GM12878 (cell line): ENCODE measurements around the gene TMEM44. TPM values are rescaled to one million over a fixed set of nuclear protein-coding genes. Genes with fewer than 3 reads are reported as not detected.

Experiments
- ATAC-seq: fragments of 200-7000 bp; cut with Tn5 transposase; 3 replicates; pipeline ENCODE4 v1.9.1; 2020; ENCODE audit warnings: mild to moderate bottlenecking, moderate library complexity
- BruUV-seq: library from RNA; stranded (reverse); fragments of 400-500 nt; replicated peaks from 2 replicates; lab custom pipeline; 2021; lab: Mats Ljungman, UMichigan
- CTCF ChIA-PET: fragments of 300-600 bp; sonication (Branson Sonifier 250); formaldehyde crosslinking; extraction: SDS; loops from one replicate; lab custom pipeline; 2021; ENCODE audit warnings: inconsistent platforms; lab: Yijun Ruan, JAX
- POLR2A ChIA-PET: fragments of 350-600 bp; formaldehyde crosslinking; extraction: SDS; loops from one replicate; lab custom pipeline; 2021; ENCODE audit warnings: inconsistent platforms; lab: Charles Lee
- RAD21 ChIA-PET: fragments of 300-600 bp; sonication (Branson Sonifier 250); formaldehyde crosslinking; loops from one replicate; lab custom pipeline; 2023; ENCODE audit warnings: antibody characterized with exemption; ENCODE audit not compliant: unreplicated experiment; lab: Charles Lee
- SMC1A ChIA-PET: fragments of 300-600 bp; sonication (Branson Sonifier 250); formaldehyde crosslinking; loops from one replicate; lab custom pipeline; 2023; ENCODE audit not compliant: unreplicated experiment, uncharacterized antibody; lab: Charles Lee
- DNase-seq: peaks from one replicate; pipeline ENCODE4 v3.0.0-alpha.2; 2011; ENCODE audit warnings: low read depth, low spot score
- FAIRE-seq: peaks from 3 replicates; lab custom pipeline; 2011; peaks lifted over from hg19 to GRCh38; lab: Jason Lieb, UNC
- H2AFZ ChIP-seq: 2 replicates; pipeline ENCODE4 v1.6.0; 2011; ENCODE audit warnings: low read depth, low read length, control low read depth; ENCODE audit not compliant: control insufficient read depth
- H3K27ac ChIP-seq: 2 replicates; pipeline ENCODE4 v1.5.1; 2011; ENCODE audit warnings: control low read depth; ENCODE audit not compliant: control insufficient read depth, insufficient read depth
- H3K27me3 ChIP-seq, 2 experiments: replicated peaks in 1 of 2; 2 replicates each; pipeline versions ENCODE4 v1.6.0 to v1.6.1; 2011; ENCODE audit warnings: low read length in 1 of 2; ENCODE audit not compliant: control insufficient read depth in 2 of 2, insufficient read depth in 2 of 2
- H3K36me3 ChIP-seq, 2 experiments: 2 replicates each; pipeline ENCODE4 v1.5.1; 2011; ENCODE audit warnings: low read length in 1 of 2; ENCODE audit not compliant: control insufficient read depth in 2 of 2, insufficient read depth in 2 of 2
- H3K4me1 ChIP-seq: 2 replicates; pipeline ENCODE4 v1.6.1; 2011; ENCODE audit warnings: mild to moderate bottlenecking, low read length, moderate library complexity, mixed read lengths; ENCODE audit not compliant: control insufficient read depth, insufficient read depth
- H3K4me2 ChIP-seq: 2 replicates; pipeline ENCODE4 v1.6.0; 2011; ENCODE audit warnings: control low read depth; ENCODE audit not compliant: control insufficient read depth, insufficient read depth
- H3K4me3 ChIP-seq: fragments of 200-600 bp; sonication (generic); 2 replicates; pipeline ENCODE4 v1.5.1; 2016
- H3K79me2 ChIP-seq: 2 replicates; pipeline ENCODE4 v1.6.0; 2011; ENCODE audit warnings: low read length; ENCODE audit not compliant: control insufficient read depth, insufficient read depth
- H3K9ac ChIP-seq: 2 replicates; pipeline ENCODE4 v1.8.0; 2011; ENCODE audit warnings: low read length, control low read depth, mixed read lengths; ENCODE audit not compliant: control insufficient read depth, insufficient read depth
- H3K9me3 ChIP-seq: replicated peaks from 3 replicates; pipeline ENCODE4 v1.5.1; 2011; ENCODE audit warnings: mild to moderate bottlenecking, low read length; ENCODE audit not compliant: control insufficient read depth, insufficient read depth
- H4K20me1 ChIP-seq: 2 replicates; pipeline ENCODE4 v1.6.0; 2011; ENCODE audit not compliant: control insufficient read depth, insufficient read depth
- CBX3 ChIP-seq: fragments of 200-600 bp; sonication (generic); IDR thresholded peaks from 2 replicates; pipeline ENCODE4 v1.6.1; 2016; ENCODE audit warnings: low read depth, borderline replicate concordance
- CHD1 ChIP-seq: IDR thresholded peaks from 2 replicates; pipeline ENCODE4 v1.6.1; 2012; ENCODE audit warnings: low read depth, low read length, improper control_type of control experiment
- CREB1 ChIP-seq: IDR thresholded peaks from 2 replicates; pipeline ENCODE4 v1.6.1; 2012; ENCODE audit warnings: low read depth, mild to moderate bottlenecking, inconsistent platforms
- CREM ChIP-seq: IDR thresholded peaks from 2 replicates; pipeline ENCODE4 v1.6.1; 2014; ENCODE audit warnings: antibody characterized with exemption, low read depth
- EP300 ChIP-seq, 2 experiments: fragments of 150-350 bp in 1 of 2; IDR thresholded peaks; 2 replicates each; pipeline ENCODE4 v1.6.1; 2011 to 2012; ENCODE audit warnings: low read depth in 2 of 2, low read length in 2 of 2, borderline replicate concordance in 1 of 2, improper control_type of control experiment in 1 of 2, inconsistent platforms in 1 of 2; ENCODE audit not compliant: control insufficient read depth in 1 of 2
- FOXK2 ChIP-seq: fragments of 450-650 bp; IDR thresholded peaks from 2 replicates; pipeline ENCODE4 v1.6.1; 2017; ENCODE audit warnings: mild to moderate bottlenecking, moderate library complexity
- KAT2A ChIP-seq: conservative IDR thresholded peaks from 2 replicates; pipeline ENCODE4 v1.6.1; 2011; ENCODE audit warnings: low read depth, low read length; ENCODE audit not compliant: control insufficient read depth
- KDM1A ChIP-seq: fragments of 200-600 bp; sonication (generic); IDR thresholded peaks from 2 replicates; pipeline ENCODE4 v1.6.1; 2016; ENCODE audit warnings: borderline replicate concordance
- PAX8 ChIP-seq: fragments of 450-650 bp; IDR thresholded peaks from 2 replicates; pipeline ENCODE4 v1.6.1; 2017; ENCODE audit warnings: mild to moderate bottlenecking, moderate library complexity
- RFX5 ChIP-seq: IDR thresholded peaks from 2 replicates; pipeline ENCODE4 v1.6.1; 2011; ENCODE audit warnings: low read depth, low read length, improper control_type of control experiment
- SMARCA5 ChIP-seq: fragments of 450-650 bp; IDR thresholded peaks from 2 replicates; pipeline ENCODE4 v1.6.1; 2017; ENCODE audit warnings: mild to moderate bottlenecking
- SREBF1 ChIP-seq: IDR thresholded peaks from 2 replicates; pipeline ENCODE4 v1.6.1; 2012; ENCODE audit warnings: mild to moderate bottlenecking, low read length
- WGBS: methylation state at CpG from one replicate; pipeline ENCODE4 v1.1.6; 2016; ENCODE audit warnings: low lambda C conversion rate; ENCODE audit not compliant: insufficient replicate concordance, insufficient coverage; ENCODE audit errors: missing lambda C conversion rate; 5-methylcytosine and 5-hydroxymethylcytosine counted together
- in situ Hi-C: fragments of 300-500 bp; cut with MboI; formaldehyde crosslinking; loops from 9 replicates; pipeline ENCODE4 v1.14.3; 2018; ENCODE audit warnings: mixed read lengths
- intact Hi-C: fragments of 100-400 bp; cut with micrococcal nuclease; formaldehyde crosslinking; loops from one replicate; pipeline ENCODE4 v1.14.2; 2022; ENCODE audit not compliant: unreplicated experiment
- polyA plus RNA-seq, 11 experiments: library from polyadenylated mRNA; depleted of rRNA in 4 of 11; unstranded in 6 of 11; stranded (reverse) in 5 of 11; fragments of >200 nt; fragmentation: Nextera tagmentation in 4 of 11; fragmentation: Illumina TruSeq in 1 of 11; extraction: Ambion mirVana in 4 of 11; extraction: Trizol in 1 of 11; gene quantifications; 1 replicate in 1 of 11; 2 replicates in 10 of 11; pipeline versions ENCODE4 v1.2.1 to v1.2.3, GENCODE V29; 2011 to 2016; ENCODE audit warnings: inconsistent platforms in 2 of 11, missing spikeins in 2 of 11, low read depth in 1 of 11
- total RNA-seq, 4 experiments: library from RNA; depleted of rRNA in 3 of 4; stranded (reverse); fragments of >200 nt in 3 of 4; fragmentation: Illumina TruSeq in 1 of 4; extraction: Trizol in 1 of 4; gene quantifications; 2 replicates each; pipeline versions ENCODE4 v1.2.1 to v1.2.3, GENCODE V29; 2013 to 2021
- TF ChIP-seq, protein P1 (sequence below): fragments of 450-650 bp; IDR thresholded peaks from 2 replicates; pipeline ENCODE4 v1.6.1; 2017; ENCODE audit warnings: mild to moderate bottlenecking, low read depth, inconsistent platforms; ENCODE audit not compliant: poor library complexity, severe bottlenecking
- TF ChIP-seq, protein P2 (sequence below): fragments of 450-650 bp; IDR thresholded peaks from 2 replicates; pipeline ENCODE4 v1.6.1; 2017; ENCODE audit warnings: mild to moderate bottlenecking

The TMEM44 gene
- total and polyA plus RNA-seq, 10 of the 15 experiments (the other 5 are each of a cell fraction or from before 2014, with no cell fraction given), result 0.57 to 8.3 (median 3.6) TPM

DNA sequence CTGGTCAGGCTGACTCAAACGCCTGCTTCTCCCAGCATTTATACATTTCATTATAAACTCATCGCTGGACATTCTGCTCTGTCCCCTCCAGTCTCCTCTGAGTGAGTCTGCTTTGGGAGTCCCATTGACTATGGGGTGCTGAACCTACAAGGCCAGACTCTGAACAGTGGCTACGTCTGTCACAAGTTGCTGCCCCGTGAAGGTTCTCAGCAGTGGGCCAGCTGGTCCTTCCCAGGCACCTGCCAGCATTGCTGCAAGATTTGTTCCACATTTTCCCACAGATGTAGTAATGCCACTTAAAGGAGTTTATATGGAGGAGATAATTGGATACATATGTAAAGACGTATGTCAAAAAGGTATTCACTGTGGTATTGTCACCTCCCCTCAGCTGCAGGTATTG lies 73.7 kb downstream of the TMEM44 start:
- FAIRE-seq, result no peak
- ChIA-PET RAD21 (no interaction called here), POLR2A (no interaction called here), SMC1A (no interaction called here), CTCF (interaction anchor here (0.6 kb wide), 1 partner anchor 416 kb away, joined by 3 read pairs; no protein-coding TSS in a partner anchor)
- Histone ChIP-seq H3K4me2 (no peak overlapping the region), H3K27me3 (no peaks in the 10 kb centered on the region; a peak in 1 of 4 replicates), H3K4me3 (no peak overlapping the region), H3K4me1 (no peaks in the 10 kb centered on the region), H4K20me1 (no peaks in the 10 kb centered on the region), H3K27ac (no peak overlapping the region), H3K36me3 (no peaks in the 10 kb centered on the region), H3K79me2 (no peaks in the 10 kb centered on the region), H3K9me3 (no peaks in the 10 kb centered on the region), H3K9ac (no peak overlapping the region), H2AFZ (no peak overlapping the region)
- ATAC-seq, result no peak
- TF ChIP-seq PAX8 (no peak), CREB1 (no peak), KDM1A (no peak), RFX5 (no peak), EP300 (IDR thresholded peaks at IDR 0.05; ENCODE audit: borderline replicate concordance in 1 of 2, control insufficient read depth in 1 of 2, low read depth in 2 of 2, low read length in 2 of 2) (no peak), KAT2A (no peak), CHD1 (no peak), SREBF1 (no peak), CREM (no peak), FOXK2 (no peak), CBX3 (no peak), SMARCA5 (no peak)
- TF ChIP-seq, protein P1, sequence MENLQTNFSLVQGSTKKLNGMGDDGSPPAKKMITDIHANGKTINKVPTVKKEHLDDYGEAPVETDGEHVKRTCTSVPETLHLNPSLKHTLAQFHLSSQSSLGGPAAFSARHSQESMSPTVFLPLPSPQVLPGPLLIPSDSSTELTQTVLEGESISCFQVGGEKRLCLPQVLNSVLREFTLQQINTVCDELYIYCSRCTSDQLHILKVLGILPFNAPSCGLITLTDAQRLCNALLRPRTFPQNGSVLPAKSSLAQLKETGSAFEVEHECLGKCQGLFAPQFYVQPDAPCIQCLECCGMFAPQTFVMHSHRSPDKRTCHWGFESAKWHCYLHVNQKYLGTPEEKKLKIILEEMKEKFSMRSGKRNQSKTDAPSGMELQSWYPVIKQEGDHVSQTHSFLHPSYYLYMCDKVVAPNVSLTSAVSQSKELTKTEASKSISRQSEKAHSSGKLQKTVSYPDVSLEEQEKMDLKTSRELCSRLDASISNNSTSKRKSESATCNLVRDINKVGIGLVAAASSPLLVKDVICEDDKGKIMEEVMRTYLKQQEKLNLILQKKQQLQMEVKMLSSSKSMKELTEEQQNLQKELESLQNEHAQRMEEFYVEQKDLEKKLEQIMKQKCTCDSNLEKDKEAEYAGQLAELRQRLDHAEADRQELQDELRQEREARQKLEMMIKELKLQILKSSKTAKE, result no peak
- TF ChIP-seq, protein P2, sequence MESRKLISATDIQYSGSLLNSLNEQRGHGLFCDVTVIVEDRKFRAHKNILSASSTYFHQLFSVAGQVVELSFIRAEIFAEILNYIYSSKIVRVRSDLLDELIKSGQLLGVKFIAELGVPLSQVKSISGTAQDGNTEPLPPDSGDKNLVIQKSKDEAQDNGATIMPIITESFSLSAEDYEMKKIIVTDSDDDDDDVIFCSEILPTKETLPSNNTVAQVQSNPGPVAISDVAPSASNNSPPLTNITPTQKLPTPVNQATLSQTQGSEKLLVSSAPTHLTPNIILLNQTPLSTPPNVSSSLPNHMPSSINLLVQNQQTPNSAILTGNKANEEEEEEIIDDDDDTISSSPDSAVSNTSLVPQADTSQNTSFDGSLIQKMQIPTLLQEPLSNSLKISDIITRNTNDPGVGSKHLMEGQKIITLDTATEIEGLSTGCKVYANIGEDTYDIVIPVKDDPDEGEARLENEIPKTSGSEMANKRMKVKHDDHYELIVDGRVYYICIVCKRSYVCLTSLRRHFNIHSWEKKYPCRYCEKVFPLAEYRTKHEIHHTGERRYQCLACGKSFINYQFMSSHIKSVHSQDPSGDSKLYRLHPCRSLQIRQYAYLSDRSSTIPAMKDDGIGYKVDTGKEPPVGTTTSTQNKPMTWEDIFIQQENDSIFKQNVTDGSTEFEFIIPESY, result no peak
- WGBS, result 76% methylated on average over 5 of the region's 5 CpGs
- no TSS peak for BruUV-seq
- no peak for DNase-seq
- in situ Hi-C loops (no loop called here), intact Hi-C loops (no loop called here)
